GM18499 (cell line): Measurements from ENCODE around the gene ERLEC1.
"Not testable (repeated sequence)": the region's sequence is repeated elsewhere in the genome, so short reads cannot be mapped to it uniquely, and the experiment has no call there.

Experiments used
- ATAC-seq: cut with Tn5 transposase; IDR thresholded peaks from one replicate; pipeline ENCODE4 v1.9.1; 2021; ENCODE audit warnings: moderate number of reproducible peaks; ENCODE audit not compliant: insufficient read depth, unreplicated experiment

ERLEC1 gene

DNA sequence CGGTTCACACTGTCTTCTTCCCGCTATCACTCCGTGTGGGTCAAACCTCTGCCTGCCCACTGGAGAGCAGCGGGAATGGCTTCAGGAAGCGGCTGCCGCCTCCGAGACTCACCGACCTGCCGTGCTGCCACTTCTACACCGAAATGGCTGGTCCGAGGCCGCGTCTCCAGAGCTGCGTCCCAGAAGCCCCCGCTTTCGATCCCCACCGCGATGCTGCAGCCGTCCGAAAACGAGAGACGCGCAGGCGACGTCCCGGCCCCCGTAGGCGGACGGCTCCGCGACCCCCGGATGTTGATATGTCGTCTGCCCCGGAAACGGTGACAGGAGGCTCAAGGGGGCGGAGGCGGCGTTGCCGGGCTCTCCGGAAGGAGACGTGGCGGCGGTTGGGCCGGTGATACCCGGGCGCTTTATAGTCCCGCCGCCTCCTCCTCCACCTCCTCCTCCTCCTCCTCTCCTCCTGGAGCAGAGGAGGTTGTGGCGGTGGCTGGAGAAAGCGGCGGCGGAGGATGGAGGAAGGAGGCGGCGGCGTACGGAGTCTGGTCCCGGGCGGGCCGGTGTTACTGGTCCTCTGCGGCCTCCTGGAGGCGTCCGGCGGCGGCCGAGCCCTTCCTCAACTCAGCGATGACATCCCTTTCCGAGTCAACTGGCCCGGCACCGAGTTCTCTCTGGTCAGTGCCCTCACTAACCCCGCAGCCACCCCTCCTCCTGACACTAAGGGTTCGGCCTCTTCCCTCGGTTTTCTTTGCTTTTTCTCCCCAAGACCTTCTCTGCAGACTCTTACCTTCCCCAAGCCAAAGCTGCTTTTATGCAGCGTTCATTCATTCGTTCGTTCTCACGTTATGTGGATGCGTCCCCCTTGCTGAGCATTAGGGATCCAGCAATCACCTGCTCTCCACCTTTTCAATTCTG lies at the start of gene ERLEC1, which contains the start of gene ASB3:
Gene ERLEC1, plus strand, starts transcription at position 340 of the 909 bp plus-strand sequence. Its CDS starts 167 bp downstream, at position 507.
Gene ASB3, minus strand, starts transcription at position 249 of the 909 bp plus-strand sequence. CDS start 21,381 bp downstream, outside the sequence.
- ATAC-seq, result peak; percentile 88

DNA sequence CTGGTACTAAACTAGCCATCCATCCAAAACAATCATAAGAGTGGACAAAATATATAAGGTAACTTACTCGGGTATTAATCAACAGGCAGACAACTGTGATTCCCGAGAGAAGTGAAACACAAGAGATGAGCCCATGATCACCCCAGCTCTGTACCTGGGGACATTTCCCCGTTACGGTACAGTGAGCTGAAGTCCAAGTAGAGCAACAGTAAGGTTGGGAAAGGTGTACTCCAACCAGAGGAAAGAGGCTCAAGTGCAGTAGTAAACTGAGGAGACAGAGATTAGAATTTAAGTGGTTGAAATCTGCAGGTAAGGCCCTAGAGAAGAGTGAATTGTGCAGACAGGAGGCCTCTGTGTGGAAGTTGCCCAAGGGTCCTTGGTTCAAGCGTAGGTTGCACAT lies 49.8 kb upstream of the ERLEC1 start:
- no peak for ATAC-seq

GRCh38 chr2:53739032-53739431 lies 47.8 kb upstream of the ERLEC1 start:
- no peak for ATAC-seq

- ATAC-seq, result no peak
Measured at GRCh38 chr2:53740170-53740569, 46.7 kb upstream of the ERLEC1 start.

DNA sequence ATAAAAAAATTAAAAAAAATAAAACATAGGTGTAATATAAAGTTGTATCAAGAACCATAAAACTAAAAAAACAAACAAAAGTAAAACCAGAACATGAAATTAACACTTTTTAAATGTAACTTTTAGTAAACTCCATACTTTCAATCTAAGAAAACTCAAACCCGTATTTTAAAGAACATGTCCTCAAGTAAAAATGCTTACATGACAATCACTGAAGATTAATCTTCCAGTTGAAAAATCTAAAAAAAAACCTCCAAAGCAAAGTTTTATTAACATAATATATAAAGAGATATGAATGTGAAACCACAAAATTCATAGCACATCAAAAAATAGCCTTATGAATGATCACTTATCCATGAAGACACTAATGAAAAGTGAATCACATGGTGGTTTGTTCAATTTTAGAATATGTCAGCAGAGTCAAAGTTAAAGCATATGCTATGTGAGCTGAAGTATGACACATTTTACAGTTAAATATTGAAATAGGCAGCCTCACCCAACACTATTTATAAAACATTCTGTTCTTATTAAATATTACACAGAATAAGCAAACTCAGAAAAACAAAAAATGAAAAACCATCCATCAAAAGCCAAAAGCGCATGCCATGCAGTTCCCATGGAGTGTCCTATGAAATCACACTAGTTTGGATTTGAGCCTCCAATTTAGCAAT lies 42.3 kb upstream of the ERLEC1 start:
- ATAC-seq, result no peak

DNA sequence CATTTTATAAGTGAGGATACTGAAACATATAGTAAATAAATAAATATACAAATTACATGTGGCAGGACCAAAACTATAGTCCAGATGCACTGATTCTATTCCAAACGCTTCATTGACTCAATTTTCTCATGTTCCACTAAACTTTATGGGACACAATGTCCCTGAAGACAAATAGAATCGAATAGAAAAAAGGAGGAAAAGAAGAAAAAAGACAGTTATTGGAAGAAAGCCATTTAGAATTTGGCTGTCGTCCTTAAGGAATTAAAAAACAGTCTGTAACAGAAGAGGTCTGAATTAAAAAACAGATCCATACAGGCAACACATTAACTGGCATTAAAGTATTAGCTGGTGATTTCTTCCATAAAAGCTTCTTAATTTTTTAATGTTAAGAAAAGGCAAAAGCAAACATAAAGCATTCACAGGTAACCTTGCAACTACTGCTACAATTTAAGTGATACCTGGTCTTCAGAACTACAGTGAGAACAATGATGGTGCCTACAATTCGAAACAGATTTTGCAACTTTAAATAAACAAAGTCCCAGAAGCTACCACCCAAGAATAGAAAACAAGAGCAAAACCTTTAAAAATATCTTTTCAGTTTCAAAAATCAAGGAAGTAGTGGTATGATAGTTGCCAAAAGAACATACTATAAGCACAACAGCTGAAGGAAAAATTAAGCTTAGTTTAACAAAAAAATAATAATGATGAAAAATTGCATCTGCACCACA lies 36.6 kb upstream of the ERLEC1 start:
- no peak for ATAC-seq

GRCh38 chr2:53751728-53752127 lies 35.1 kb upstream of the ERLEC1 start:
- ATAC-seq, result peak; percentile 95

- ATAC-seq, result no peak
Measured at GRCh38 chr2:53752385-53752784, 34.5 kb upstream of the ERLEC1 start.

GRCh38 chr2:53753041-53753440 lies 33.8 kb upstream of the ERLEC1 start:
- no peak for ATAC-seq

DNA sequence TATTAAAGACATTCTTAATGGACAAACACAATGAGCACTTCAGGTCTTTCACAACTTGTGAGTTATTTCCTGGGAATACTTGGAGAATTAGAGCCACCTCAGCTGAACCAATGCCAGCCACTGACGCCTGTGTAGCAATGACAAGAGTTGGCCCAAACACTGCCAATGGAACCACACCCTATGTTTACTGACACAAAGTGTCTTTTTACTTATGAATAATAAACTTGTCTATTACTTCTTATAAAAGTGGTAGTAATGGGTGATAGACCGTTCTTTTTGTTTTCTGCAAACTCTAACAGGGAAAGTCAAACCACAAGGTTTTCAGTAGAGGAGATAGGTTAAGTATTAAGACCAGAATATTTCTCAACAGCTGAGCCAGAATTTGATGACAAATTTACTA lies 31.7 kb upstream of the ERLEC1 start:
- ATAC-seq, result no peak

- ATAC-seq, result no peak
Measured at GRCh38 chr2:53756644-53757043, 30.2 kb upstream of the ERLEC1 start.

GRCh38 chr2:53757206-53757605 lies 29.6 kb upstream of the ERLEC1 start:
- ATAC-seq, result not testable (repeated sequence)

DNA sequence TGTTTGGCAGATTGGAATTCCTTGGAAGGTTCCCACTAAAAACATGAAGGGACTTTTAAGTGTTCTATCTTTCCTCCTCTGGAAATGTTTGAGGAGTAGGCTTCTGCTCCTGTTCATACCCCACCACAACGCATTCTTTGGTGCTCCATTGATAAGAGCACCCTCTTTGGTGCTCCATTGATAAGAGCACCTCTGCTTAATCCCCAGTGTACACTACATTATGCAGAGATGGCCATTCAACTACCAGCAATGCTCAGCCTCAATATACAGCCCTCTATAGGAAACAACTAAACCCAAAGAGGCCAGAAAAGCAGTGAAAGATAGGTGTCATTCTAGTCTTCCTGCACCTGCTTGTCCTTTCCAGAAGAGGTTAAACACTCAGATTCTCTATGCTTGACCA lies 21.1 kb upstream of the ERLEC1 start:
- no peak for ATAC-seq

- peak; percentile 77 for ATAC-seq
Measured at GRCh38 chr2:53767405-53768241, 19.2 kb upstream of the ERLEC1 start, which contains the start of gene CHAC2. TSS of gene CHAC2 (plus strand) at chr2:53767804. CDS start at chr2:53767887, 83 bp downstream.

- no peak for ATAC-seq
Measured at GRCh38 chr2:53768242-53768542, 18.7 kb upstream of the ERLEC1 start.

- no peak for ATAC-seq
Measured at GRCh38 chr2:53769318-53769945, 17.4 kb upstream of the ERLEC1 start.

- ATAC-seq, result no peak
Measured at GRCh38 chr2:53770264-53770663, 16.6 kb upstream of the ERLEC1 start.

DNA sequence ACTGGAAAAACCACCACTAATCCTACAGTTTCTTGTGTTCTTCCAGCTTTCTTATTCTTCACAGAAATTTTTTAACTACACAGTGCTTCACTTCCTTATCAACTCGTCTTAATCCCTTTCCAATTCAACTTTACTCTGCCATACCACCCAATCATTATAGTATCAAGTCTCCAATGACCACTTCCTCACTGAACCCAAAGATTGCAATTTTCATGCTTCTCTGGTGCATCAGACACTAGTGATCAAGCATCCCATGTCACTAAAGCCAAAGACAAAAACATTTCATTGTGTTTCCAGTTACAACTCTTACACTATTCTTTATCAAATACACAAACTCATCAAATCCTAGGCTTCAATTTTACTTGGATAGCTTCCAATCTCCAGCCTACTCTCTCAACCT lies 9.7 kb upstream of the ERLEC1 start:
- ATAC-seq, result no peak

DNA sequence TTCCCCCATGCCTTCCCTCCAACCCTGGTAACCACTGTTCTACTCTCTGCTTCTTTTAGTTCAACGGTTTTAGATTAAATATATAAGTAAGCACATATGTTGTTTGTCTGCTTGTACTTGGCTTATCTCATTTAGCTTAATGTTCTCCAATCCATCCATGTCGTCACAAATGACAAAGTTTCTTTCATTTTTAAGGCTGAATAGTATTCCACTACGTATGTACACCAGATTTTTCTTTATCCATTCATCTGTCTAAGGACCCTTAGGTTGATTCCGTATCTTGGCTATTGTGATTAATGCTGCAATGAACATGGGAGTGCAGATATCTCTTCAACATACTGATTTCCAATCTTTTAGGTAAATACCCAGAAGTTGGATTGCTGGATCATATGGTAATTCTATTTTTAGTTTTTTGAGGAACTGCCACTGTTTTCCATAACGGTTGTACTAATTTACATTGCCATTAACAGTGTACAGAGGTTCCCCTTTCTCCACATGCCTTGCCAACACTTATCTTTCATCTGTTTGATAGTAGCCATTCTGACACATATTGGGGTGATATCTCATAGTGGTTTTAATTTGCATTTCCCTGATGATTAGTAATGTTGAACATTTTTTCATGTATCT lies 8.2 kb upstream of the ERLEC1 start:
- no peak for ATAC-seq
